NCI-H524 treated with DMSO at 0.1 percent for 48 hours (cell line): ENCODE measurements around the gene MAP3K13.
A peak's percentile ranks its signal among the peaks of the same experiment; 100 is the strongest.
"Not testable (repeated sequence)": the region's sequence is repeated elsewhere in the genome, so short reads cannot be mapped to it uniquely, and the experiment has no call there.

Experiments used
- DNase-seq: peaks from one replicate; lab custom pipeline; 2025; lab: John Stamatoyannopoulos, UW

MAP3K13 gene

GRCh38 chr3:185341616-185342458, 21.1 kb upstream of the MAP3K13 start:
- no peak for DNase-seq

DNA sequence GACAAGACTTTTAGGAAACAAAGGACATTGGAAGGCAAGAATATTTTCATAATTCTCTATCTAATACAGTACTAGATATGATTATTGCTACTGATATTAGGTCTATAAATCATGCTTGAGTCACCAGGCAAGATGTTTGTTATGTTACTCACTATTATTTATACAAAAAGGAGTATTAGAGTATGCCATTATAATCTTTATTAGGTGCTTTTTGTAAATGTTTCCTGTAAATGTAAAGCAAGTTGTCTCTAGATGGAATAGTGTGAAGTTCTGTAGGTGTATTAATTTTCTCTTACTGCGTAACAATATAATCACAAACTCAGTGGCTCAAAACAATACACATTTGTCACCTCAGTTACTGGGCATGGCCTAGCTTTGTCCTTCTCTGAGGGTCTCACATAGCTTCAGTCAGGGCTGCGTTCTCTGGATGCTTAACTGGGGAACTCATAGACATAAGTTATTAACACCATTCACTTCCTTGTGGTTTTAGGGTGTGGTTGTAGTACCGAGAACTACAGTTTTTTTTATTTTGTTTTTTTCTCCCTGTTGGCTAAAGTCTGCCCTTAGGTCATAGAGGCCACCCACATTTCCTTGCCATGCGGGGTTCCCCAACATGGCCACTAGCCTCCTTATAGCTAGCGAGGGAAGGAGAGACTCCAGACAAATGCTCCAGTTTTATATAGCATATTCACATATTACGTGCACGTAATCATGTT, 20.3 kb upstream of the MAP3K13 start:
- DNase-seq, result no peak

DNA sequence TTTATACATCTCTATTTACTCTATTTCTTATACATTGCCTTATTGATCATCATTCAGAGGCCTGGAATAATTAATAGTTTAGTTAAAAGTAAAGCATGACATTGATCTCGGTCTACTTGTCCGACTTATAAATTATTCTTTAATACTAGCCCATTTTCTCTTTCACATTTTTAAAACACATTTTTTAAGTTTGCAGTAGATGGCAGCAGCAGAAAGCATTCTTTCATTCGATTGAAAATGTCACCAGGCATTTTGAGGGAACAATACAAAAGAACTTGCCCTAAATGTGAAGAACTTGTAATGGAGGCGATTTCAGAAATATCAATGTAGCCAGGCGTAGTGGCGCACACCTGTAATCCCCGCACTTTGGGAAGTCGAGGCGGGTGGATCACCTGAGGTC, 15.5 kb upstream of the MAP3K13 start:
- no peak for DNase-seq

DNA sequence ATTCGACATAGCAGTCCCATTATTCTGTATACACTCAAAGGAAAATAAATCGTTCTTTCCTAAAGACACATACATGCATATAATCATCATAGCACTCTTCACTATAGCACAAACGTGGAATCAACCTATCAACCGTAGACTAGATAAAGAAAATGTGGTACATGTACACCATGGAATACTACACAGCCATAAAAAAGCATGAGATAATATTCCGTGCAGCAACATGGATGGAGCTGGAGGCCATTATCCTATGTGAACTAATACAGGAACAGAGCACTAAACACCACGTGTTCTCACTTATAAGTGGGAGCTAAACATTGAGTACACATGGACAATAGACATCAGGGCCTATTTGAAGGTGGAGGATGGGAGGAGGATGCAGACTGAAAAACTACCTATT, 12.1 kb upstream of the MAP3K13 start:
- DNase-seq, result no peak

DNA sequence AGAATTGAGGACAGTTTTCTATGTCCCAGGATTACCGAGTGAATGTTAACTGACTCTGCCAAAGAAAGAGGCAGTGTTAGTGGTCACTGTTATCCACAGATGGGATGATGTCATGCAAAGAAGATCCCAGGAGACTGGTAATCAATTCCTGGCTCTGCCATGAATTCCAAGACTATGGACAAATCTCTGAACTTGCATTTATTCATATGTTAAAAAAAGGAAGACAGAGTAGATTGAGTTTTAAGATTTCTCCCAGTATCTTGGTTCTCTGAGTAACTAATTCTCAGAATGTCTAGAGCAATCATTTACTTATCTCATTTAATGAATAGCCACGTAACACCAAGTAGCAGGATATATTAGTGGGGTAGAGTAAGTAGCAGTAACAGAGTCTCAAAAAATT, 11.5 kb upstream of the MAP3K13 start:
- DNase-seq, result no peak

DNA sequence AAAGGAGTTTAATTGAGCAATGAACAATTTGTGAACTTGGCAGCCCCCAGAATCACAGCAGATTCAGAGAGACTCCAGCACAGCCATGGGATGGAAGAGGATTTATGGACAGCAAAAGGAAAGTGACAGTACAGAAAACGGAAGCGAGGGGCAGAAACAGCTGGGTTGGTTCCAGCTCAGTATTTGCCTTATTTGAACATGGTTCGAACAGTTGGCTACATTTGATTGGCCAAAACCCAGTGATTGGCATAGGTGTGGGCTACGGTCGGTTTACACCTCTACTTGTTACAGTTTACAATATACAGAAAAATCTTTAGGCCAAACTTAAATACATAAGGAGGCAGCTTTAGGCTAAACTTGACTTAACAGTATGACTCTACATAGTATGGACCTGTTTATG, 9.7 kb upstream of the MAP3K13 start:
- no peak for DNase-seq

DNA sequence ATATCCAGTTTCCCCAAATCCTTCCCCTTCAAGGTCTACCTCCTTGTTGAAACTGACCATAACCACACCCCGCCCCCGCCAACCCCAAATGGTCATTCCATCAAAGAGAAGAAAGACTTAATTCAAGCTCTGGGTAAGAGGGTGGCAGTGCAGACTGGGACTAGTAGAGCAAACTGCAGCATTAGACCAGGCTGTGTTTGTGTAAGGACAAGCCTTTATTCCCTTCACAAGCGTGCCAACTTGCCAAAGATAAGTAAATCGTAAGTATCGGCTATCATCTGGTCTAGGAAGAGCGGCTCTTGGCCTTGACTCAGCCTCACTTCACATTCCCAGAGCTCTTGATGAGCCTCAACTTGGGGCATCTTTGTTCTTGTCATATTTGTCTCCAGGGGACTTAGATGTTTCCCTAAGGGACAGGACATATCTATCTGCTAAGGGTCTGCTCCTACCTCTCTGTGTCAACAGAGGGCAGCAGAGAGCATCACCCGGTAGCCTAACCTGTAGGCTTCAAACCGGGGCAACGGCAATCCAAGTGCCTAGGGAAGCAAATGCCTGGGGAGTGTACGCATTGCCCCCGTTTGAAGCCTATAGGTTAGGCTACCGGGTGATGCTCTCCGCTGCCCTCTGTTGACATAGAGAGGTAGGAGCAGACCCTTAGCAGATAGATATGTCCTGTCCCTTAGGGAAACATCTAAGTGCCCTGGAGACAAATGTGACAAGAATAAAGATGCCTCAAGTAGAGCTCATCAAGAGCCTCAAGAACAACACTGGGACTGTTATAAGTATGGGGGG, 8.9 kb upstream of the MAP3K13 start:
- peak; percentile 92 for DNase-seq

- DNase-seq, result no peak
Observed at GRCh38 chr3:185356499-185356898, 6.4 kb upstream of the MAP3K13 start.

DNA sequence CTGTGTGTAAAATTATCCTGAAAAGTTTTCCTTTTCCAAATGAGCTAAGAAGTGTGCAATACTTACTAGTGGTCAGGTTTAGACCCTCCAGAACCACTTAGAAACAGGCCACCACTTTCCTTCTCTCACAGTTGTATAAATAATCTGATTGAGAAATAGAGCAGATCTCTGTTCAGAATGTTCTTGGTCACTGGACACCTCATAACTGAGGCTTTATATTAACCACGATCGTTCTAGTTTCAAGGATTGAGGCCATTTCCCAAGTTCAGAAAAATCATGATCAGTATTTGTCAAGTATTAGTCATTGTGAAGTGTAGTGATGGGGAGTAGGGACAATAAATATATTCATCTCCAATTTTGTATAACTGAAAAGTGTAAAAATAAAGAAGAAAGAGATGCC, 1.0 kb upstream of the MAP3K13 start:
- no peak for DNase-seq

- no peak for DNase-seq
Observed at GRCh38 chr3:185363662-185364203, 797 bp downstream of the MAP3K13 start.

DNA sequence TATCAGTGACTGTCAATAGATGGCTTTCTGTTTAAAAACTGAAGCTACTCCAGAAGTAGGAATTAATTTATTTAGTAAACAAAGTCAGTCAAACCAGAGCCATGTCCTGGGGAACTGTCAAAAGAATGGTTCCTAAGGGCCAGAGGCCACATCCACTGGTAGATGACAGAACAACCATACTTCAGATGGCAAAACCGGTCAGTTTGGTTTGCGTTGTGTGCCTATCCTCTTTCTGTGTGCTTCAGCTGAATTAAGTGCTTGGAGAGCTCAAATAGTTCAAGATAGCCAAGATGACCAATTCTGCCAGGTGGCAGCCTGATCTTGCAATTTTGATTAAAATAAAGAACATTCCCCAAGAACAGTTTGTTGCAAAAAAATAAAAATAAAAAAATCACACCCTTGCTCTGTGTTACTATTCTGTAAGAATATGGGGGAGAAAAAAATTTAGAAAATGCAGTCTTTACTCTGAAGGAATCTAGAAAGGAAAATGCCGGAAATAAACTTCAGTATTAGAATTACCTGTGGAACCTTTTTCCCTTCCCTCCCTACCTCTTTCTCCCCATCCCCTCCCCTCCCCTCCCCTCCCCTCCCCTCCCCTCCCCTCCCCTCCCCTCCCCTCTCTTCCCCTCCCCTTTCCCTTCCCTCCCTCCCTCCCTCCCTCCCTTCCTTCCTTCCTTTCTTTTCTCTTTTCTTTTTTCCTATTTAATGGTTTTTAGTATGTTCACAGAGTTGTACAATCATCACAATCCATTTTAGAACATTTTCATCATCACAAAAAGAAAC, 2.5 kb downstream of the MAP3K13 start:
- DNase-seq, result no peak

GRCh38 chr3:185366074-185366335, 3.1 kb downstream of the MAP3K13 start:
- DNase-seq, result no peak

DNA sequence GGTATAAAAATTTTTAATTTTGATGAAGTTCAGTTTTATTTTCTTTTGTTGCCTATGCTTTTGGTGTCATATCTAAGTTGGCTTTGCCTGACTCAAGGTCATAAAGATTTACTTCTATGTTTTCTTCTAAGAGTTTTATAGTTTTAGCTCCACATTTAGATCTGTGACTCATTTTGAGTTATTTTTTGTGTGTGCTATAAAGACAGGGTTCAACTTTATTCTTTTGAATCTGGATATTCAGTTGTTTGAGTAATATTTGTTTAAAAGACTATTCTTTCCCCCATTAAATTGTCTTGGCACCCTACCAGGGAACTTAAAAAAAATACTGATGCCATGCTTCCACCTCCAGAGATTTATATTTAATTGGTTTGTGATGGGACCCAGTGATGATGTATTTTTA, 4.0 kb downstream of the MAP3K13 start:
- no peak for DNase-seq

- peak; percentile 57 for DNase-seq
Observed at GRCh38 chr3:185370349-185370748, 7.4 kb downstream of the MAP3K13 start.

DNA sequence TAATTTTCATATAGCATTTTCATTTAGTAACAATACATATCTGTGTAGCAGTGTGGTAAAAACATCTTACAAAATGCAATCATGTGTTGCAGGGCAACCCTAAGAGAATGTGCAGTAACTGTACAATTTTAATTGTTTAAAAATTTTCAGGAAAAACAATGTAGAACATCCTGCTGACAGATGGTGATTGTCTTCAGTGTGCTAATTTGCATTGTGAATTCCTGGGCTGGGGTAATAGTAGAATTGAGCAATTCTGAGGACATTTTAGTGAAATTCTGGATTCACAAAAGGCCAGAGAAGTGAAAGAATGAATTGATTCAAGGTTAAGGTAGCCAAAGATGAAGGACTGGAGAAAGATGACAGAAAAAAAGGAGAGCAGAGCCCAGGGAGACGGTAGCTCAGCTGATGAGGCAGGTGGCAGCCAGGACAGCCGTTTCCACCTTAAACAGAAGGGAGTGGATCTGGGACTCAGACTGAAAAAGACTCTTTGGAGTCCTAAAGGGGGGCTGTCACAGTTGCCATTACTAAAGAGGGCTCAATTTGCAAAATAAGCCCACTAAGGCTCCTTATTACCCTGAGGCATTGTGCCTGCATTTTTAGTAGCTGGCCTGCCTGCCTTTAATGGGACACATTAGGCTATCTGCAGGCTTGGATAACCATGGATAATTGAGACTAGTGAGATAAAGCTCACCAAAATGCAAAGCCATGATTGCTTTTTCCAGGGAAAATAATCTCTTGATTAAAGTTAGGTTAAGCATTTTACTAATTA, 8.6 kb downstream of the MAP3K13 start:
- DNase-seq, result peak; percentile 75

- no peak for DNase-seq
Observed at GRCh38 chr3:185381320-185382058, 18.6 kb downstream of the MAP3K13 start.

DNA sequence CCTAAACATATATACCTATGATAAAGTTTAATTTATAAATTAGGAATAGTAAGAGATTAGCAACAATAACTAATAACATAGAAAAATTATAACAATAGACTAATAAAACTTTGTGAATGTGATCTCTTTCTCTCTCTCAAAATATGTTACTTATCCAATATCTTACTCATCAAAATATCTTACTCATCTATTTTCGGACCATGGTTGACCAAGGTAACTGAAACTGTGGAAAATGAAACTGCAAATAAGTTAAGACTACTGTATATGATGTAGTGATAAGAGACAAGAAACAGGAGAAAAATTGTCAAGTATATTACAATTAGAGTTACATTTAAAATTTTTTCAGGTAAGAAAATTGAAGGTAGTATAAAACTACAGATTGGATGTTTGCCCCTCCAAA, 19.2 kb downstream of the MAP3K13 start:
- DNase-seq, result no peak

DNA sequence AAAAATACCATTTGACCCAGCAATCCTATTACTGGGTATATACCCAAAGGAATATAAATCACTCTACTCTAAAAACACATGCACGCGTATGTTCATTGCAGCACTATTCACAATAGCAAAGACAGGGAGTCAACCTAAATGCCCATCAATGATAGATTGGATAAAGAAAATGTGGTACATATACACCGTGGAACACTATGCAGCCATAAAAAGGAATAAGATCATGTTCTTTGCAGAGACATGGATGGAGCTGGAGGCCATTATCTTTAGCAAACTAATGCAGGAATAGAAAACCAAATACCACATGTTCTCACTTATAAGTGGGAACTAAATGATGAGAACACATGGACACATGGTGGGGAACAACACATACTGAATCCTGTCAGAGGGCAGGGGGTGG, 23.6 kb downstream of the MAP3K13 start:
- DNase-seq, result not testable (repeated sequence)

- no peak for DNase-seq
Observed at GRCh38 chr3:185387646-185388045, 24.7 kb downstream of the MAP3K13 start.

- no peak for DNase-seq
Observed at GRCh38 chr3:185393055-185393454, 30.1 kb downstream of the MAP3K13 start.
